ENCODE data around the gene E4F1. TPM values are rescaled to one million over a fixed set of nuclear protein-coding genes. Genes with fewer than 3 reads are reported as not detected.

Gene E4F1
- total and polyA plus RNA-seq, 2 of the 8 experiments (the other 6 are each of a cell fraction or from before 2014, with no cell fraction given) = 22.2 to 27.0 TPM

DNA sequence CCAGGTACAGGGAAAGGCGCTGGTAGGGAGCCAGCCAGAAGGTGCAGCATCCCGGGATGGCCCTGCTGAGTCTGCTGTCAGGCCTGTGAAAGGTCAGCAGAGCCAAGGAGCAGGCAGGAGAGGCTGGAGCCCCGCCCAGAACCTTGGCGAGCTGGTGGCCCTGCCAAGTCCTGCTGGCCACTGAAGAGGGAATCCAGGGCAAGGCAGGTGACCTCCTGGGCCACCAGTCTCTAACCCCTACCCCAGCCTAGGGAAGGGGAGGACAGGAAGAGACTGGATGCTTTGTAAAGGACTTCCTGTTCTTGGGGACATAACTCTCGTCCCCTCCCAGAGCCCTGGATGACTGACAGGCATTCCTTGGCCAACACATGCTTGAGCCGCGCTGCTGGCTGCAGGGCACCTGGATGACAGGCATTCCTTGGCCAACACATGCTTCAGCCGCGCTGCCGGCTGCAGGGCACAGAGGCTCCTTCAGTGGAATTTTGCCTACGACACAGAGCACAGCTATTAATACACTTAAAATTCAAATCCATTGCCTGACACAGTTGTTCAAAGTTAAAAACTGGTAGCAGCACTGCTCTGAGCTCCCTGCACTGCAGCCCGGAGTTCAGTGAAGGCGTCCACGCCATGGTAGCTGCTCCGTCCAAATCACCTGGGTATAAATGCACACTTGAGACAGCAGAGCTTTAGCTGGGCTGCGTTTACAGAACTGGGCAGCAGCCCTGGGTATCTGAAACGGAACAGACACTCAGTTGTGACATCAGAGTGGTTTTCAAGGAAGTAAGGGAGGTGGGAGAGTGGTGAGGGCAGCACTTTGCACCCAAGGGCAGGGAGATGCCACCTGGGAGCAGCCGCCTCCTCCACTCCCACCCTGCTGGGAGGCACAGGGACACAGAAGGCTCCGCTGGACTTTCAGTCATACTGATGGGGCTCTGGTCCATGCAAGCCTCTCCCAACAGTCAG is 10.7 kb upstream of the E4F1 start:
- Histone ChIP-seq H2AFZ (ENCODE audit: low read length) (no peak overlapping the region), H3K79me1 (ENCODE audit: low read depth, low read length) (peaks cover 4% of the 10 kb centered on the region), H3K27me3 (replicated peaks in 1 of 4; ENCODE audit: control insufficient read depth in 3 of 4, extremely low read depth in 1 of 4, insufficient read depth in 3 of 4, low read length in 3 of 4) (no peaks in the 10 kb centered on the region), H3K36me3 (ENCODE audit: control insufficient read depth in 2 of 4, insufficient read depth in 4 of 4, low read length in 3 of 4) (peaks cover 7 to 33% (median 15%) of the 10 kb centered on the region in 4 experiments; a peak in 6 of 8 replicates), H3K4ac (replicated peaks; ENCODE audit: insufficient read length, low read depth, low read length) (no peak overlapping the region), H3K9ac (replicated peaks in 1 of 4; ENCODE audit: extremely low read depth in 1 of 4, low read depth in 3 of 4, low read length in 3 of 4) (peak overlapping the region in 1 of 4 experiments; percentile 63; a peak in 2 of 7 replicates), H3K27ac (ENCODE audit: low read depth, low read length) (no peak overlapping the region), H3K4me1 (replicated peaks in 1 of 4; ENCODE audit: control insufficient read depth in 3 of 4, insufficient read depth in 4 of 4, low read length in 3 of 4) (peaks cover 0 to 17% (median 5%) of the 10 kb centered on the region in 4 experiments; a peak in 5 of 7 replicates), H2BK12ac (ENCODE audit: low read depth, low read length) (no peak overlapping the region), H3K23ac (ENCODE audit: insufficient read length) (no peak overlapping the region), H4K8ac (ENCODE audit: extremely low read depth, insufficient read depth, low read length) (peak overlapping the region; percentile 5; the same call in 1 of the 2 replicates), H4K5ac (ENCODE audit: insufficient read length, low read depth, low read length) (no peak overlapping the region), H3K9me3 (ENCODE audit: insufficient read depth in 2 of 2, low read depth in 1 of 2, low read length in 1 of 2) (no peaks in the 10 kb centered on the region), H3K23me2 (ENCODE audit: low read depth, low read length) (peaks cover 9% of the 10 kb centered on the region), H3K79me2 (ENCODE audit: control insufficient read depth in 1 of 2, insufficient read depth in 2 of 2, low read length in 2 of 2) (peaks cover 3 to 18% of the 10 kb centered on the region in 2 experiments; a peak in 3 of 4 replicates), H2BK5ac (ENCODE audit: low read depth, low read length) (no peak overlapping the region), H3K4me2 (ENCODE audit: insufficient read depth in 1 of 2, low read depth in 2 of 2, low read length in 2 of 2) (peak overlapping the region; percentile 80 to 84; a peak in 3 of 4 replicates), H3K56ac (replicated peaks; ENCODE audit: insufficient read length, low read depth, low read length) (no peak overlapping the region), H3K14ac (ENCODE audit: insufficient read length) (no peak overlapping the region), H3K4me3 (ENCODE audit: extremely low read depth in 1 of 4, insufficient read depth in 2 of 4, low read depth in 3 of 4, low read length in 4 of 4) (peak overlapping the region; percentile 74 to 92 (median 78); a peak in 5 of 8 replicates), H2BK20ac (ENCODE audit: low read length) (no peak overlapping the region), H2BK15ac (ENCODE audit: low read length) (no peak overlapping the region), H4K91ac (replicated peaks; ENCODE audit: insufficient read length, low read length) (no peak overlapping the region), H2AK5ac (ENCODE audit: low read depth, low read length) (no peak overlapping the region), H2BK120ac (replicated peaks; ENCODE audit: low read depth, low read length) (no peak overlapping the region), H4K20me1 (replicated peaks in 1 of 2; ENCODE audit: control insufficient read depth in 1 of 2, insufficient read depth in 2 of 2, low read length in 2 of 2) (peaks cover 8 to 40% of the 10 kb centered on the region in 2 experiments), H3K18ac (ENCODE audit: extremely low read depth, low read length) (no peak overlapping the region)
- TF ChIP-seq GTF2F1 (IDR thresholded peaks at IDR 0.05; ENCODE audit: borderline replicate concordance, low read depth, low read length) = no peak
- TF ChIP-seq POLR2A (IDR thresholded peaks at IDR 0.05; ENCODE audit: control extremely low read depth in 1 of 2, low read depth in 2 of 2, low read length in 2 of 2) = peak in 1 of 2 experiments; percentile 24; a peak in 1 of 3 replicates
- TF ChIP-seq CBX5 (IDR thresholded peaks at IDR 0.05; ENCODE audit: low read depth, low read length) = no peak
- no peak for TF ChIP-seq ZNF274 (IDR thresholded peaks at IDR 0.05; ENCODE audit: borderline replicate concordance, extremely low read depth, low read length)
- TF ChIP-seq SP2 (IDR thresholded peaks at IDR 0.05; ENCODE audit: low read length) = no peak
- no peak for TF ChIP-seq TEAD4 (IDR thresholded peaks at IDR 0.05; ENCODE audit: low read depth, low read length)
- no peak for DNase-seq (ENCODE audit: low read depth in 1 of 2, low spot score in 2 of 2)
- CTCF ChIA-PET (ENCODE audit: partially characterized antibody) = interaction anchor here (0.9 to 1.2 kb wide), 2 partner anchors 17 to 44 kb away, joined by 3 to 6 read pairs; no protein-coding TSS in a partner anchor
- POLR2A ChIA-PET (ENCODE audit: partially characterized antibody) = interaction anchor here (0.6 to 15.1 kb wide), 12 partner anchors 9 to 219 kb away, joined by 3 to 156 read pairs (median 3); partner anchors contain the start of genes CASKIN1, E4F1 and TRAF7
- no peak for FAIRE-seq
- WGBS, 2 experiments (ENCODE audit: extremely low coverage in 1 of 2, insufficient coverage in 1 of 2, insufficient read length in 1 of 2, insufficient replicate concordance in 2 of 2, low coverage in 1 of 2, low lambda C conversion rate in 2 of 2, missing lambda C conversion rate in 1 of 2) = 92% methylated on average over 19 of the region's 19 CpGs; no CpG with 5 or more reads in 1 of the 2 experiments
